ENCODE measurements around the gene RAPGEF4. TPM values are rescaled to one million over a fixed set of nuclear protein-coding genes. Genes with fewer than 3 reads are reported as not detected.

Gene RAPGEF4
- total and polyA plus RNA-seq, 7 donors = 0.23 to 7.6 (median 4.2) TPM

DNA sequence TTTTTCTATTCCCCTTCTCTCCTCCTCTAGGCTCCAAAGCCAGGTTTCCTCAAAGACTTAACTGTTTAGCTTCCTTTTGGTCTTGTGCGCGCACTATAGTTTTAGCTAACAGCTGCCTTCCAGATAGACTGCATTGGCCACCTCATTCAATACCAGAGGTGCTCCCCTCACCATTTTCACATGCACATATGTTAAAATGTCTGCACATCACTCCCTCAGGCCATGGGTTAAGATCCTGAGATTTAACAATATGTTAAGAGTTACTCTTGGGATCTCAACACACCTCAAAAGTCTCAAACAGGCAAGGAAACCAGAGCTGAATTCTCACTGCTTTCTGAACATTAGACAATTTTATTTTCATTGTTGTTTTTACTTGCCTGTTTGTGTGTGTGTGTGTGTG, 259.2 kb downstream of the RAPGEF4 start:
- no peaks in the 10 kb centered on the region for H3K9me3 ChIP-seq
- intact Hi-C loops (cut with DNase I) = no loop called here
- no peaks in the 10 kb centered on the region for H3K36me3 ChIP-seq
- no peak for DNase-seq
- no peaks in the 10 kb centered on the region for H3K27me3 ChIP-seq
- H3K4me1 ChIP-seq = peaks cover 0 to 13% (median 3%) of the 10 kb centered on the region in 4 donors
- TF ChIP-seq EP300 (IDR thresholded peaks at IDR 0.05) (no peak), POLR2A (IDR thresholded peaks at IDR 0.05) (no peak), POLR2AphosphoS5 (IDR thresholded peaks at IDR 0.05) (no peak)
- TF ChIP-seq, protein P1, sequence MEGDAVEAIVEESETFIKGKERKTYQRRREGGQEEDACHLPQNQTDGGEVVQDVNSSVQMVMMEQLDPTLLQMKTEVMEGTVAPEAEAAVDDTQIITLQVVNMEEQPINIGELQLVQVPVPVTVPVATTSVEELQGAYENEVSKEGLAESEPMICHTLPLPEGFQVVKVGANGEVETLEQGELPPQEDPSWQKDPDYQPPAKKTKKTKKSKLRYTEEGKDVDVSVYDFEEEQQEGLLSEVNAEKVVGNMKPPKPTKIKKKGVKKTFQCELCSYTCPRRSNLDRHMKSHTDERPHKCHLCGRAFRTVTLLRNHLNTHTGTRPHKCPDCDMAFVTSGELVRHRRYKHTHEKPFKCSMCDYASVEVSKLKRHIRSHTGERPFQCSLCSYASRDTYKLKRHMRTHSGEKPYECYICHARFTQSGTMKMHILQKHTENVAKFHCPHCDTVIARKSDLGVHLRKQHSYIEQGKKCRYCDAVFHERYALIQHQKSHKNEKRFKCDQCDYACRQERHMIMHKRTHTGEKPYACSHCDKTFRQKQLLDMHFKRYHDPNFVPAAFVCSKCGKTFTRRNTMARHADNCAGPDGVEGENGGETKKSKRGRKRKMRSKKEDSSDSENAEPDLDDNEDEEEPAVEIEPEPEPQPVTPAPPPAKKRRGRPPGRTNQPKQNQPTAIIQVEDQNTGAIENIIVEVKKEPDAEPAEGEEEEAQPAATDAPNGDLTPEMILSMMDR (IDR thresholded peaks at IDR 0.05) = no peak
- H3K4me3 ChIP-seq = no peak overlapping the region
- no peak overlapping the region for H3K27ac ChIP-seq
- WGBS, 2 donors = 85 to 98% methylated on average over 2 of the region's 2 CpGs

DNA sequence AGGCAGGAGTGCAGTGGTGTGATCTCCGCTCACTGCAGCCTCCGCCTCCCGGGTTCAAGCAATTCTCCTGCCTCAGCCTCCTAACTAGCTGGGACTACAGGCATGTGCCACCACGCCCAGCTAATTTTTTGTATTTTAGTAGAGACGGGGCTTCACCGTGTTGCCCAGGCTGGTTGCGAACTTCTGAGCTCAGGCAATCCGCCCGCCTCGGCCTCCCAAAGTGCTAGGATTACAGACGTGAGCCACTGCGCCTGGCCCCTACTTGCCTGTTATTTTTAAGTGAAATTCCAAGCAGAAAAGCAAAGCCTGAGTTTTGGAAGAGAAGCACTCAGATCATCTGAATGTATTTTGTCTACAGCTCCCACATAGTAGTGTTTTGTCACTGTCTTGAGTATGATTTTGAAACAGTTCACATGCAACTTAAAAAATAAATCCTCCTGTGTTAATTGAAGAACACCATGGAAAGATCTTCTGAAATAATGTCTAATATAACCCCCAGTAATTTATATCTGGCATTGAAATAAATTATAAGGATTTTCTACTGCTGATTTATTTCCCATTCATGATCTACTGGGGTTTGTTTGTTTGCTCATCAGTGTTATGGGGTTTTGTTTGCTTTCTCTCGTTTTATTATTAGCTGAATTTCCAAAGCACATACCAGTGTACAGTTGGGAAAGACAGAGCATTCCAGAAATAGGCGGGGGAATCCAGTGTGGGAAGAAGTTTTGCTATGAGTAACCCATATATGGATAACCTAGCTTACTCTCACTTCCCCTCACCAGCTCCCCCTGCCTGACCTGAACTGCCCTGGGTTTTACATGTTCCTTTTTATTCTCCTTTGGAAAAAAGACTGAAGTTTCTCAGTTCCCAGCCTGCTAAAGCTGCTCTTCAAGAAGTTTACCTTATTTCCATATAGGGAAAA, 259.9 kb downstream of the RAPGEF4 start:
- Histone ChIP-seq H3K9me3 (no peaks in the 10 kb centered on the region), H3K27ac (peak overlapping the region in 3 of 4 donors; percentile 30 to 38 (median 32)), H3K27me3 (no peaks in the 10 kb centered on the region), H3K4me3 (no peak overlapping the region), H3K36me3 (no peaks in the 10 kb centered on the region), H3K4me1 (peaks cover 0 to 13% (median 3%) of the 10 kb centered on the region in 4 donors)
- intact Hi-C loops (cut with DNase I) = no loop called here
- DNase-seq = no peak
- 69 to 70% methylated on average over 14 of the region's 14 CpGs for WGBS, 2 donors
- no peak for TF ChIP-seq POLR2A (IDR thresholded peaks at IDR 0.05)
- TF ChIP-seq, protein P1 (IDR thresholded peaks at IDR 0.05) = peak in 1 of 4 experiments; percentile 11
- peak in 1 of 4 donors; percentile 35 for TF ChIP-seq POLR2AphosphoS5 (IDR thresholded peaks at IDR 0.05)

DNA sequence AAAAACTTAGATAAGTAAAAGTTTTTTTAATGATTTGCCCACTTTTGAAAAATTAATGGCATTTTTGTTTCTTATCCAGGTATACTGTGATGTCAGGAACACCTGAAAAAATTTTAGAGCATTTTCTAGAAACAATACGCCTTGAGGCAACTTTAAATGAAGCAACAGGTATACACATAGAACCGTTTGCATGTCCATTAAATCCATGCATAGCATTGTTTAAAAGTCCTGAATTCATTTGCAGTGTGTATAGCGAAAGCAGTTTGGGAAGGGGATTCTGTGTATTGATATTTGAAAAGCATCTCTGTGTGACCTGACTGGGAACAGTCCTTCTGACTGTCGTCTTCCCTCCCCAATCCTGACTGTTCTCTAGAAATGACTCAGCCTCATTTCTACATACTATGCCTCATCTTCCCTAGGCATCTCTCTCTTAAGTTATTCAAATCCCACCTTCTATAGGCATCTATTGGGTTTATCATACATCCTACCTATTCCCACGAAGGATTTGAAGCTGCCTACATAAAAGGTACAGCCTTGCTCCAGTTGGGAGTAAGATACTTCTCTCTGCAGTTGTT, 260.8 kb downstream of the RAPGEF4 start:
- no peak overlapping the region for H3K27ac ChIP-seq
- WGBS, 2 donors = 68 to 72% methylated on average over 5 of the region's 5 CpGs

DNA sequence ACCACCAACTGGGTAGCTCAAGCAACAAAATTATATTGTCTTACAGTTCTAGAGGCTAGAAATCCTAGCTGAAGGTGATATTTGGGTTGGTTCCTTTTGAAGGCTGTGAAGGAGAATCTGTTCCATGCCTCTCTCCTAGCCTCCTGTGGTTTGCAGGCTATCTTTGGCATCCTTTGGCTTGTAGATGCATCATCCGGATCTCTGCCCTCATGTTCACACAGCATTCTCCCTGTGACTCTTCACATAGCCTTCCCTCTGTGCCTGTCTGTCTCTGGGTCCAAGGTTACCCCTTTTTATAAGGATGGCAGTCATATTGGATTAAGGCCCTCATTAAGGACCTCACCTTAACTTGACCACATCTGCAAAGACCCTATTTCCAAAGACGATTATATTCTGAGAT, 261.4 kb downstream of the RAPGEF4 start:
- Histone ChIP-seq H3K36me3 (no peaks in the 10 kb centered on the region), H3K4me3 (no peak overlapping the region), H3K4me1 (peaks cover 0 to 13% (median 3%) of the 10 kb centered on the region in 4 donors), H3K27me3 (no peaks in the 10 kb centered on the region), H3K27ac (no peak overlapping the region), H3K9me3 (no peaks in the 10 kb centered on the region)
- no peak for DNase-seq
- 94 to 96% methylated on average over 2 of the region's 2 CpGs for WGBS, 2 donors
- TF ChIP-seq POLR2A (IDR thresholded peaks at IDR 0.05) (no peak), EP300 (IDR thresholded peaks at IDR 0.05) (no peak), POLR2AphosphoS5 (IDR thresholded peaks at IDR 0.05) (no peak)
- TF ChIP-seq, protein P1 (IDR thresholded peaks at IDR 0.05) = no peak
- intact Hi-C loops (cut with DNase I) = no loop called here

More for the DNA sequence above, 260.8 kb downstream of the RAPGEF4 start:
- no peak for DNase-seq
- H3K36me3 ChIP-seq = no peaks in the 10 kb centered on the region
- H3K4me1 ChIP-seq = peaks cover 0 to 13% (median 3%) of the 10 kb centered on the region in 4 donors
- H3K4me3 ChIP-seq = no peak overlapping the region
- no peaks in the 10 kb centered on the region for H3K9me3 ChIP-seq
- TF ChIP-seq, protein P1 (IDR thresholded peaks at IDR 0.05) = no peak
- no peak for TF ChIP-seq POLR2AphosphoS5 (IDR thresholded peaks at IDR 0.05)
- H3K27me3 ChIP-seq = no peaks in the 10 kb centered on the region
- intact Hi-C loops (cut with DNase I) = no loop called here

Data from sigmoid colon (tissue), 7 donors.